B cell (primary cell): Measurements from ENCODE around the gene RPS29. TPM values are rescaled to one million over a fixed set of nuclear protein-coding genes. Genes with fewer than 3 reads are reported as not detected.

Experiments used
- ATAC-seq: fragments of 200-7000 bp; cut with Tn5 transposase; one replicate; pipeline ENCODE4 v1.10.0; 2021; ENCODE audit warnings: low read depth, mild to moderate bottlenecking, moderate number of reproducible peaks, moderate library complexity
- CTCF ChIA-PET: fragments of 350-600 bp; sonication (Branson Sonifier 250); formaldehyde crosslinking; loops from one replicate; lab custom pipeline; 2021; ENCODE audit warnings: antibody characterized with exemption, inconsistent platforms; lab: Charles Lee
- POLR2A ChIA-PET: fragments of 350-600 bp; sonication (Branson Sonifier 250); formaldehyde crosslinking; loops from one replicate; lab custom pipeline; 2021; ENCODE audit warnings: antibody characterized with exemption; lab: Charles Lee
- DNase-seq: peaks from one replicate; pipeline ENCODE4 v3.0.0; 2013
- H2AFZ ChIP-seq: 2 replicates; pipeline ENCODE4 v1.6.1; 2012; ENCODE audit warnings: mild to moderate bottlenecking, low read depth, low read length; ENCODE audit not compliant: insufficient read depth, poor library complexity, severe bottlenecking
- H3K27ac ChIP-seq, 2 donors: 1 replicate in 1 of 2; 2 replicates in 1 of 2; pipeline ENCODE4 v1.5.1; 2012 to 2013; ENCODE audit warnings: low read length in 2 of 2, mild to moderate bottlenecking in 2 of 2, moderate library complexity in 1 of 2
- H3K27me3 ChIP-seq, 4 experiments: fragments of 200-600 bp in 1 of 4; sonication (generic) in 1 of 4; replicated peaks in 1 of 4; 1 replicate in 2 of 4; 2 replicates in 2 of 4; pipeline versions ENCODE4 v1.6.1 to v1.7.0; 2013 to 2016; ENCODE audit warnings: low read length in 3 of 4, mild to moderate bottlenecking in 2 of 4, mixed read lengths in 1 of 4, moderate library complexity in 1 of 4; ENCODE audit not compliant: insufficient read depth in 4 of 4, control insufficient read depth in 3 of 4; ENCODE audit errors: control extremely low read depth in 1 of 4
- H3K36me3 ChIP-seq, 2 experiments: replicated peaks in 1 of 2; 1 replicate in 1 of 2; 2 replicates in 1 of 2; pipeline versions ENCODE4 v1.6.1 to v1.7.1; 2013; ENCODE audit warnings: low read length in 1 of 2; ENCODE audit not compliant: insufficient read depth in 2 of 2, control insufficient read depth in 1 of 2; ENCODE audit errors: control extremely low read depth in 1 of 2, extremely low read depth in 1 of 2
- H3K4me1 ChIP-seq, 2 donors: fragments of 200-600 bp in 1 of 2; sonication (generic) in 1 of 2; 1 replicate in 1 of 2; 2 replicates in 1 of 2; pipeline versions ENCODE4 v1.5.1 to v1.6.1; 2013 to 2017; ENCODE audit warnings: low read length in 2 of 2; ENCODE audit not compliant: control insufficient read depth in 2 of 2, insufficient read depth in 2 of 2
- H3K4me2 ChIP-seq: replicated peaks from 2 replicates; pipeline ENCODE3; 2012; ENCODE audit warnings: mild to moderate bottlenecking, low read depth, low read length; ENCODE audit not compliant: poor library complexity, severe bottlenecking
- H3K4me3 ChIP-seq, 5 experiments: fragments of 200-600 bp in 1 of 5; sonication (generic) in 1 of 5; 1 replicate in 3 of 5; 2 replicates in 2 of 5; pipeline versions ENCODE4 v1.5.1 to v1.7.0; 2011 to 2016; ENCODE audit warnings: low read length in 4 of 5, mild to moderate bottlenecking in 4 of 5, low read depth in 2 of 5, control low read depth in 1 of 5, moderate library complexity in 1 of 5; ENCODE audit not compliant: insufficient read depth in 1 of 5; ENCODE audit errors: control extremely low read depth in 1 of 5, extremely low read depth in 1 of 5
- H3K79me2 ChIP-seq: fragments of 200-600 bp; sonication (generic); one replicate; pipeline ENCODE4 v1.6.0; 2016; ENCODE audit warnings: low read length; ENCODE audit not compliant: control insufficient read depth, insufficient read depth
- H3K9ac ChIP-seq: fragments of 200-600 bp; sonication (generic); 2 replicates; pipeline ENCODE4 v1.6.1; 2017; ENCODE audit warnings: mild to moderate bottlenecking, low read length, moderate library complexity
- H3K9me3 ChIP-seq, 3 donors: one replicate each; pipeline versions ENCODE4 v1.6.1 to v1.7.1; 2013; ENCODE audit warnings: low read length in 2 of 3; ENCODE audit not compliant: control insufficient read depth in 2 of 3, insufficient read depth in 1 of 3; ENCODE audit errors: control extremely low read depth in 1 of 3
- H4K20me1 ChIP-seq: 2 replicates; pipeline ENCODE4 v1.6.0; 2012; ENCODE audit warnings: mild to moderate bottlenecking, low read length; ENCODE audit not compliant: insufficient read depth, control insufficient read depth, poor library complexity, severe bottlenecking
- H3K27ac Mint-ChIP-seq: one replicate; pipeline ENCODE4 v1.8.0; 2021; ENCODE audit warnings: mixed read lengths
- H3K27me3 Mint-ChIP-seq: one replicate; pipeline ENCODE4 v1.8.0; 2021; ENCODE audit warnings: mixed read lengths
- H3K4me1 Mint-ChIP-seq: one replicate; pipeline ENCODE4 v1.8.0; 2021; ENCODE audit warnings: mixed read lengths
- H3K4me3 Mint-ChIP-seq: one replicate; pipeline ENCODE4 v1.8.0; 2021; ENCODE audit warnings: mixed read lengths
- H3K9me3 Mint-ChIP-seq: one replicate; pipeline ENCODE4 v1.8.0; 2022; ENCODE audit warnings: mixed read lengths; ENCODE audit not compliant: insufficient read depth
- EZH2 ChIP-seq: IDR thresholded peaks from 2 replicates; pipeline ENCODE4 v1.6.1; 2012; ENCODE audit warnings: borderline replicate concordance, low read depth, mild to moderate bottlenecking, moderate library complexity, low read length; ENCODE audit not compliant: insufficient read depth, poor library complexity, severe bottlenecking
- WGBS: methylation state at CpG from one replicate; pipeline ENCODE4 v1.1.5; 2013; ENCODE audit warnings: missing lambda C conversion rate; ENCODE audit not compliant: insufficient coverage; 5-methylcytosine and 5-hydroxymethylcytosine counted together
- intact Hi-C: fragments of 100-400 bp; cut with micrococcal nuclease; formaldehyde crosslinking; loops from one replicate; pipeline ENCODE4 v1.10.0; 2022
- polyA plus RNA-seq: library from polyadenylated mRNA; depleted of rRNA; stranded (reverse); fragments of >200 nt; gene quantifications from 2 replicates; pipeline ENCODE4 v1.2.3, GENCODE V29; 2012
- total RNA-seq, 2 donors: library from RNA; stranded (reverse); fragments of 120-200 nt in 1 of 2; gene quantifications; 1 replicate in 1 of 2; 2 replicates in 1 of 2; pipeline versions ENCODE4 v1.2.3 to v1.2.4, GENCODE V29; 2013 to 2022
- TF ChIP-seq, protein P1 (sequence below): fragments of 200-600 bp; IDR thresholded peaks from one replicate; pipeline ENCODE4 v1.8.0; 2022; ENCODE audit warnings: antibody characterized with exemption, mild to moderate bottlenecking

Gene RPS29
- total and polyA plus RNA-seq, 2 donors (not counting 1 experiment from before 2014, with no cell fraction given) = 2,873 to 29,966 TPM

DNA sequence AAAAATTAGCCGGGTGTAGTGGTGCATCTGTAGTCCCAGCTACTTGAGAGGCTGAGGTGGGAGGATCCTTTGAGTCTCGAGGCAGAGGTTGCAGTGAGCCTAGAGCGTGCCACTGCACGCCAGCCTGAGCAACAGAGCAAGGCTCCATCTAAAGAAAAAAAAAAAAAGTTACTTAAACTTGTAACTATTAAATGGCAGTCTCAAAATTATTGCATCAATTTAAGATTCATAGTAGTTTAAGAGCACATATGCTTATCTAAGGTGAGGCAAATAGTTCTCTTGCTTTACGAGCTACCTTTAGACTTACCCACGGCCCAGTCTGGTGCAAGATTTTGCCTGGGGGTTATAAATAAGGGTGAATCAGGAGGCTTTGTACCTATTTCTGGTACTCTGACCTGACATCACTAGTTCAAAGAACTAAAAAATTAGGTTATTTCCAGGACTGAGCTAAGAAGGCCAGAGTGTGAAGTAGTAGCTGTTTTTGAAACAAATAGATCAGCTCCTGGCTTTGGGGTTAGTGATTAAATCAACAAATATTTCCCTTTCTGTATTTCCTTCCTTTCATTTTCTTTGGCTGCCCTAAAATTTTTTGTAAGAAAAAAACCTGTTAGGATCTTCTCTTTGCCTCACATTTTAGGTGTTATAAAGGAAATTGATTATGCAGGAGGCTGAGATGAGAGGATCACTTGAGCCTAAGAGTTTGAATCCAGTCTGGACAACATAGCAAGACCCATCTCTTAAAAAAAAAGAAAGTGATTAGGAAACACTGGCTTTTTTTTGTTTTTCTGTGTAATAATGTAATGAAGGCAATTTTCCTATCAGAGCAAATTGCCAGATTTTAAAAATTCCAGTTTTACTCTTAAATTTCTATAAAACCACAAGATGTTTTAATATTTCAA, 38.0 kb upstream of the RPS29 start:
- no peak for ATAC-seq
- TF ChIP-seq EZH2 = no peak
- TF ChIP-seq, protein P1, sequence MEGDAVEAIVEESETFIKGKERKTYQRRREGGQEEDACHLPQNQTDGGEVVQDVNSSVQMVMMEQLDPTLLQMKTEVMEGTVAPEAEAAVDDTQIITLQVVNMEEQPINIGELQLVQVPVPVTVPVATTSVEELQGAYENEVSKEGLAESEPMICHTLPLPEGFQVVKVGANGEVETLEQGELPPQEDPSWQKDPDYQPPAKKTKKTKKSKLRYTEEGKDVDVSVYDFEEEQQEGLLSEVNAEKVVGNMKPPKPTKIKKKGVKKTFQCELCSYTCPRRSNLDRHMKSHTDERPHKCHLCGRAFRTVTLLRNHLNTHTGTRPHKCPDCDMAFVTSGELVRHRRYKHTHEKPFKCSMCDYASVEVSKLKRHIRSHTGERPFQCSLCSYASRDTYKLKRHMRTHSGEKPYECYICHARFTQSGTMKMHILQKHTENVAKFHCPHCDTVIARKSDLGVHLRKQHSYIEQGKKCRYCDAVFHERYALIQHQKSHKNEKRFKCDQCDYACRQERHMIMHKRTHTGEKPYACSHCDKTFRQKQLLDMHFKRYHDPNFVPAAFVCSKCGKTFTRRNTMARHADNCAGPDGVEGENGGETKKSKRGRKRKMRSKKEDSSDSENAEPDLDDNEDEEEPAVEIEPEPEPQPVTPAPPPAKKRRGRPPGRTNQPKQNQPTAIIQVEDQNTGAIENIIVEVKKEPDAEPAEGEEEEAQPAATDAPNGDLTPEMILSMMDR = no peak
- peak overlapping the region; percentile 9 for H3K9ac ChIP-seq
- no peak overlapping the region for H2AFZ ChIP-seq
- peak overlapping the region; percentile 88 for H3K4me2 ChIP-seq
- H4K20me1 ChIP-seq = peaks cover 20% of the 10 kb centered on the region
- intact Hi-C loops = no loop called here
- ChIA-PET POLR2A (interaction anchor here (1.2 kb wide), 1 partner anchor 10 kb away, joined by 5 read pairs; no protein-coding TSS in a partner anchor), CTCF (interaction anchor here (0.7 to 6.8 kb wide), 4 partner anchors 9 to 228 kb away, joined by 3 to 93 read pairs (median 4); partner anchors contain the start of genes DNAAF2 and NEMF)
- no peak overlapping the region for H3K4me3 ChIP-seq
- Mint-ChIP-seq H3K27ac (peak overlapping the region; percentile 67), H3K4me1 (peaks cover 52% of the 10 kb centered on the region), H3K27me3 (no peaks in the 10 kb centered on the region), H3K9me3 (no peaks in the 10 kb centered on the region), H3K4me3 (peak overlapping the region; percentile 62)
- peaks cover 64% of the 10 kb centered on the region for H3K79me2 ChIP-seq
- WGBS = no CpG with 5 or more reads among the region's 6 CpGs
- no peaks in the 10 kb centered on the region for H3K27me3 ChIP-seq
- peaks cover 26 to 34% of the 10 kb centered on the region in 2 donors for H3K4me1 ChIP-seq
- peak overlapping the region in 1 of 2 donors; percentile 65 for H3K27ac ChIP-seq
- H3K9me3 ChIP-seq = no peaks in the 10 kb centered on the region
- DNase-seq = peak; percentile 28
- peaks cover 0 to 5% of the 10 kb centered on the region in 2 experiments for H3K36me3 ChIP-seq

DNA sequence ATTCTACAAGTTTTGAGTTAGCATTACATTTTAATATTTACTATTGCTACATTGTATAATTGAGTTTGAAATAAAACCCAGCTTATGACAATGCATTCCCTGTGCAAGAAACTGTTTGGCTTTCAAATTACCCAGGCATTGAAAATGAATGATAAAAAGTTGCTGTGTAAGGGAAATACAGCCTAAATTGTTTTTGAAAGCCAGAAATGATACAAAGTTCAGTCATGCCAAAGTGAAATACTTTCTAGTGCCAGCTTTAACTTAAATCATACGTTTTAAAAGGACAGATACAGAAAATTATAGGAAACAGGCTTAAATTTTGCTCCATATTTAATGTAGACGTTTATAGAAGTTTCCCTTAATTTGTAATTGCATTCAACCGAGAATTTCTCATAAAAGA, 37.2 kb upstream of the RPS29 start:
- Histone ChIP-seq H2AFZ (no peak overlapping the region), H3K79me2 (peaks cover 64% of the 10 kb centered on the region), H3K4me1 (peaks cover 31 to 42% of the 10 kb centered on the region in 2 donors), H3K36me3 (peaks cover 0 to 11% of the 10 kb centered on the region in 2 experiments), H3K9me3 (no peaks in the 10 kb centered on the region), H3K27ac (peak overlapping the region in 1 of 2 donors; percentile 65), H3K9ac (peak overlapping the region; percentile 9), H3K4me2 (peak overlapping the region; percentile 88), H3K4me3 (peak overlapping the region in 1 of 5 experiments; percentile 3), H4K20me1 (peaks cover 27% of the 10 kb centered on the region), H3K27me3 (no peaks in the 10 kb centered on the region)
- ATAC-seq (no peak), DNase-seq (no peak)
- Mint-ChIP-seq H3K9me3 (no peaks in the 10 kb centered on the region), H3K4me1 (peaks cover 58% of the 10 kb centered on the region), H3K27me3 (no peaks in the 10 kb centered on the region), H3K27ac (peak overlapping the region; percentile 20), H3K4me3 (peak overlapping the region; percentile 62)
- ChIA-PET CTCF (interaction anchor here (6.8 kb wide), 1 partner anchor 10 kb away, joined by 93 read pairs; the partner anchor contains the start of gene DNAAF2), POLR2A (no interaction called here)
- intact Hi-C loops = no loop called here
- WGBS = 80% methylated on average over 1 of the region's 3 CpGs
- TF ChIP-seq, protein P1 = no peak
- TF ChIP-seq EZH2 = no peak
